Activated CD4-positive, alpha-beta memory T cell treated with anti-CD3 and anti-CD28 coated beads, Interleukin-2, amount 10 ng/mL, durations not matched to agents 7 days and 5 days (primary cell): ENCODE measurements around the gene CTTN. TPM values are rescaled to one million over a fixed set of nuclear protein-coding genes. Genes with fewer than 3 reads are reported as not detected.

Experiments
- CTCF ChIA-PET: fragments of 350-600 bp; sonication (Branson Sonifier 250); formaldehyde crosslinking; loops from one replicate; lab custom pipeline; 2021; ENCODE audit warnings: antibody characterized with exemption, inconsistent platforms; lab: Charles Lee
- POLR2A ChIA-PET: fragments of 350-600 bp; sonication (Branson Sonifier 250); formaldehyde crosslinking; loops from one replicate; lab custom pipeline; 2021; ENCODE audit warnings: antibody characterized with exemption; lab: Charles Lee
- DNase-seq: peaks from one replicate; pipeline ENCODE4 v3.0.0-alpha.2; 2020
- H3K27ac Mint-ChIP-seq: one replicate; pipeline ENCODE4 v1.8.0; 2021; ENCODE audit warnings: mild to moderate bottlenecking, mixed read lengths
- H3K27me3 Mint-ChIP-seq: one replicate; pipeline ENCODE4 v1.8.0; 2021; ENCODE audit warnings: mixed read lengths
- H3K36me3 Mint-ChIP-seq: one replicate; pipeline ENCODE4 v1.8.0; 2021; ENCODE audit warnings: low read depth, mixed read lengths
- H3K4me1 Mint-ChIP-seq: one replicate; pipeline ENCODE4 v1.8.0; 2021; ENCODE audit warnings: mixed read lengths
- H3K4me3 Mint-ChIP-seq: one replicate; pipeline ENCODE4 v1.8.0; 2021; ENCODE audit warnings: mild to moderate bottlenecking, mixed read lengths
- H3K9me3 Mint-ChIP-seq: one replicate; pipeline ENCODE4 v1.8.0; 2021; ENCODE audit warnings: mixed read lengths
- total RNA-seq, 2 experiments: library from RNA; stranded (reverse); gene quantifications; one replicate each; pipeline ENCODE4 v1.2.3, GENCODE V29; 2021

The CTTN gene
- total RNA-seq, 2 experiments from 2014 or later = 1.7 to 1.9 TPM

- ChIA-PET POLR2A (interaction anchor here (1.1 to 1.5 kb wide), 3 partner anchors 10 to 162 kb away, joined by 3 to 4 read pairs (median 3); partner anchors contain the start of genes CTTN and FADD), CTCF (no interaction called here)
- Mint-ChIP-seq H3K9me3 (no peaks in the 10 kb centered on the region), H3K4me3 (peak overlapping the region; percentile 30), H3K36me3 (peaks cover 53% of the 10 kb centered on the region), H3K27ac (peak overlapping the region; percentile 6), H3K4me1 (peaks cover 31% of the 10 kb centered on the region), H3K27me3 (peaks cover 5% of the 10 kb centered on the region)
- peak; percentile 81 for DNase-seq
These were observed 33.4 kb upstream of the CTTN start for GRCh38 chr11:70364745-70365543.

- CTCF ChIA-PET = no interaction called here
These were observed 32.8 kb upstream of the CTTN start for GRCh38 chr11:70365544-70365927.

DNA sequence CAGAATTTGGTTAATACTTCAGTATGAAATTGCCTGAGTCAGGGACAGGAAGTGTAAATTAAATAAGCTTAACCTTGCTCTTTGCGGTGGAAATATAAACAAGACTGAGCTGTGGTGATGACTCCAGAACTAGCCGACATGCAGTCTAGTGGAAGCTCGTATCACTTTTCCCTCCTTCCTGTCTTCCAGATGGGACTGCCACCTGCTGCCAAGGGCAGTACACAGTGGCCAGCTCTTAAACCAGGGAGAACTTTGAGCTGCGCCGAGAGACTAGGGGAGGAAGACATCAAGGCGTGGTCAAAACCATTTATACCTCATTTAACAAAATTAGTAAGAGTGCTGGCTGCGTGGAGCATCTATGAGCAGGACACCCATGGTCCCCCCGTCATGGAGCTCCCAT, 31.3 kb upstream of the CTTN start:
- H3K4me3 Mint-ChIP-seq = no peak overlapping the region
- peaks cover 31% of the 10 kb centered on the region for H3K4me1 Mint-ChIP-seq
- ChIA-PET POLR2A (interaction anchor here (1.0 kb wide), 1 partner anchor 96 kb away, joined by 3 read pairs; no protein-coding TSS in a partner anchor), CTCF (no interaction called here)
- H3K27ac Mint-ChIP-seq = no peak overlapping the region
- peaks cover 4% of the 10 kb centered on the region for H3K9me3 Mint-ChIP-seq
- H3K27me3 Mint-ChIP-seq = peaks cover 5% of the 10 kb centered on the region
- peaks cover 53% of the 10 kb centered on the region for H3K36me3 Mint-ChIP-seq
- no peak for DNase-seq

More at GRCh38 chr11:70365544-70365927, 32.8 kb upstream of the CTTN start:
- peaks cover 57% of the 10 kb centered on the region for H3K36me3 Mint-ChIP-seq
- DNase-seq = no peak
- POLR2A ChIA-PET = interaction anchor here (1.1 to 1.5 kb wide), 2 partner anchors 33 to 163 kb away, joined by 3 to 4 read pairs; partner anchors contain the start of genes CTTN and FADD
- H3K27ac Mint-ChIP-seq = peak overlapping the region; percentile 6
- peak overlapping the region; percentile 30 for H3K4me3 Mint-ChIP-seq
- H3K9me3 Mint-ChIP-seq = no peaks in the 10 kb centered on the region
- peaks cover 5% of the 10 kb centered on the region for H3K27me3 Mint-ChIP-seq
- H3K4me1 Mint-ChIP-seq = peaks cover 31% of the 10 kb centered on the region

- DNase-seq = no peak
- POLR2A ChIA-PET = no interaction called here
- H3K27ac Mint-ChIP-seq = no peak overlapping the region
- no peak overlapping the region for H3K4me3 Mint-ChIP-seq
- peaks cover 5% of the 10 kb centered on the region for H3K27me3 Mint-ChIP-seq
- H3K9me3 Mint-ChIP-seq = peaks cover 4% of the 10 kb centered on the region
- peaks cover 31% of the 10 kb centered on the region for H3K4me1 Mint-ChIP-seq
- peaks cover 54% of the 10 kb centered on the region for H3K36me3 Mint-ChIP-seq
- CTCF ChIA-PET = no interaction called here
These were observed 29.4 kb upstream of the CTTN start for GRCh38 chr11:70368961-70369360.

DNA sequence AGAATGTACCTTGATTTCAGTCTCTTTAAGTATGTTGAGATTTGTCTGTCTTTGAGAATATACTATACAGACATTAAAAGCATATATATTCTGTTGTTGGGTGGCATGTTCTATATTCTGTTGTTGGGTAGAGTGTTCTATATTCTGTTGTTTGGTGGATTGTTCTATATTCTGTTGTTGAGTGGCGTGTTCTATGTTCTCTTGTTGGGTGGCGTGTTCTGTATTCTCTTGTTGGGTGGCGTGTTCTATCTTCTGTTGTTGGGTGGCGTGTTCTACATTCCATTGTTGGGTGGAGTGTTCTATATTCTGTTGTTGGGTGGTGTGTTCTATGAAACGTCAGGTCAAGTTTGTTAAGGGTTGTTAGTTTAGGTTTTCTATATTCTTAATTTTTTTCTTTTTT, 27.1 kb upstream of the CTTN start:
- Mint-ChIP-seq H3K9me3 (peaks cover 4% of the 10 kb centered on the region), H3K27me3 (peaks cover 2% of the 10 kb centered on the region), H3K4me1 (peaks cover 10% of the 10 kb centered on the region), H3K4me3 (no peak overlapping the region), H3K27ac (no peak overlapping the region), H3K36me3 (peaks cover 45% of the 10 kb centered on the region)
- no peak for DNase-seq
- POLR2A ChIA-PET = no interaction called here
- CTCF ChIA-PET = no interaction called here

GRCh38 chr11:70372076-70372475, 26.3 kb upstream of the CTTN start:
- POLR2A ChIA-PET = no interaction called here
- peaks cover 45% of the 10 kb centered on the region for H3K36me3 Mint-ChIP-seq
- peaks cover 4% of the 10 kb centered on the region for H3K9me3 Mint-ChIP-seq
- no peak overlapping the region for H3K4me3 Mint-ChIP-seq
- H3K27ac Mint-ChIP-seq = no peak overlapping the region
- peaks cover 4% of the 10 kb centered on the region for H3K4me1 Mint-ChIP-seq
- CTCF ChIA-PET = no interaction called here
- peaks cover under 1% of the 10 kb centered on the region for H3K27me3 Mint-ChIP-seq
- no peak for DNase-seq

DNA sequence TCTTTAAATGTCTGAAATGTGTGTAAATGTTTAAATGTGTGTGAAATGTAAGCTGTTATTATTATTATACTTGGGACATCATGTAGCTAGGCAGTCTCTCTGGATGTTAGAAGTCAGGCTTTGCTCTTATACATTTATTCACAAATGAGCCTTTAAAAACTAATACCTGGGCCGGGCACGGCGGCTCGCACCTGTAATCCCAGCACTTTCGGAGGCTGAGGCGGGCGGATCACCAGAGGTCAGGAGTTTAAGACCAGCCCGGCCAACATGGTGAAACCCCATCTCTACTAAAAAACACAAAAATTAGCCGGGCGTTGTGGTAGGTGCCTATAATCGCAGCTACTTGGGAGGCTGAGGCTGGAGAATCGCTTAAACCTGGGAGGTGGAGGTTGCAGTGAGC, 21.7 kb upstream of the CTTN start:
- Mint-ChIP-seq H3K36me3 (peaks cover 51% of the 10 kb centered on the region), H3K27me3 (no peaks in the 10 kb centered on the region), H3K27ac (no peak overlapping the region), H3K4me3 (no peak overlapping the region), H3K4me1 (no peaks in the 10 kb centered on the region), H3K9me3 (no peaks in the 10 kb centered on the region)
- CTCF ChIA-PET = no interaction called here
- POLR2A ChIA-PET = no interaction called here
- no peak for DNase-seq

DNA sequence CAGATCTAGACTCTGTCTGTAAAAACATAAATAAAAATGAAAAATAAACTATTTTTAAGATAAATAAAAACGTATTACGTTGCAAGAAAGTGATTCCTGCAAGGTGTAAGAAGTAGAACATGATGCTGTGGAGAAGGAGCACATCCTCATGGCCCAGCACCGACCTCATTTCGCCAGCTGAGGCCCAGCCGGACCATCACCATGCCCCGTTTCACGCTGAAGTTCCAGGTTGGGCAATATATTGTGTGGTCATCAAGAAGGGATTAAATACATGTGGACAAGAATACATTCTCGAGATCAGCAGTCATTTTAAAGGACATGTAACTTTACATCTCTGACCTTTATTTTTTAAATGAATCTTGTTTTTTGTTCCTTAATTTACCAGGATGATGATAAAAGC, 20.7 kb upstream of the CTTN start:
- peaks cover 50% of the 10 kb centered on the region for H3K36me3 Mint-ChIP-seq
- no peak overlapping the region for H3K4me3 Mint-ChIP-seq
- no peaks in the 10 kb centered on the region for H3K27me3 Mint-ChIP-seq
- ChIA-PET CTCF (no interaction called here), POLR2A (no interaction called here)
- no peaks in the 10 kb centered on the region for H3K9me3 Mint-ChIP-seq
- DNase-seq = no peak
- H3K27ac Mint-ChIP-seq = no peak overlapping the region
- H3K4me1 Mint-ChIP-seq = no peaks in the 10 kb centered on the region

DNA sequence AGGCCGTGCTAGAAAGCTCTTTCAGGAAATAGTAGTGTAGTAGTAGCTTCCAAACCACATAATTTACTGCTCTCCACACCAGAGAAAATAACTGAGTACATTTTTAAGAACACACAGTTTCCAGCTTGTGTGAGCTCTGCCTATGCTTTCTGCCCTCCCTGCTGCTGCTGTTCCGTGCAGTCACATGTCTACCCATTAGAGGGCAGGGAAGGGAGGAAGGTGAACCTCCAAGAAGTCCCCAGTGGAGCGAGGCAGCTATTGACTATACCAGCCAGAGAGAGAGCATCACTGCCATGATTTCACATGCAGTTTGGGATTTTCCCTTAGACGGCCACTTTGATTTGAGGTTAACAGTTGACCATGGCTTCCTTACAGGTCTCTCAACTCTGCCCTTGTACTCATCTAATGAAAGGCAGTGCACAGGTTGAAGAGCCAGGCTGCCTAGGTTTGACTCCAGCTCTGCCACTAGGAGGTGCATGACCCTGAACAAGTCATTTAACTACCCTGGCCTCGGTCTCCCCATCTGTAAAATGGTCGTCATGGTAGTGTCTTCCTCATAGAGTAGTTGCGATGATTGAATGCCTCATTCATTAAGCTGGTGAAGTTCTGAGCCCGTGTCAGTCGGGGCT, 19.7 kb upstream of the CTTN start:
- Mint-ChIP-seq H3K27ac (no peak overlapping the region), H3K9me3 (no peaks in the 10 kb centered on the region), H3K27me3 (no peaks in the 10 kb centered on the region), H3K4me1 (no peaks in the 10 kb centered on the region), H3K36me3 (peaks cover 45% of the 10 kb centered on the region), H3K4me3 (no peak overlapping the region)
- POLR2A ChIA-PET = no interaction called here
- DNase-seq = no peak
- CTCF ChIA-PET = no interaction called here

DNA sequence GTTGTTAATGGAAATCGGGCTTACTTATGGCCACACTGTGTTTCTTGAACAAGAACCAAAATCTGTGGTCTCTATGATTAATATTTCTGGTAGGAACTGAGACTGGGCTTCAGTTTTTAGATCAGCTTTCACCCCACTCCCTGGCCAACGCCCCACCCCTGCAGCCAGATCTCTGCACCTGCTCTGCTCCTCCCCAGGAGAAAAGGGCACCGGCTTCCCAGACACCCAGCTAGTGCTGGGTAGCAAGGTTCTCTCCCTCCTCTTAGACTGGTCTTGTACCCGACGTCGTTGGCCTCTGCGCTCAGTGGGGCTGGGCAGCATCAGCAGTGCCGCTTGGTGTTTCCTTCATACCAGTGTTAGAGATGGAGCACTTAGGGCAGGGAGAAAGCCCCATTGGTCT, 17.0 kb upstream of the CTTN start:
- Mint-ChIP-seq H3K9me3 (no peaks in the 10 kb centered on the region), H3K4me3 (no peak overlapping the region), H3K27me3 (no peaks in the 10 kb centered on the region), H3K27ac (no peak overlapping the region), H3K4me1 (no peaks in the 10 kb centered on the region), H3K36me3 (peaks cover 42% of the 10 kb centered on the region)
- no peak for DNase-seq
- POLR2A ChIA-PET = no interaction called here
- CTCF ChIA-PET = no interaction called here

DNA sequence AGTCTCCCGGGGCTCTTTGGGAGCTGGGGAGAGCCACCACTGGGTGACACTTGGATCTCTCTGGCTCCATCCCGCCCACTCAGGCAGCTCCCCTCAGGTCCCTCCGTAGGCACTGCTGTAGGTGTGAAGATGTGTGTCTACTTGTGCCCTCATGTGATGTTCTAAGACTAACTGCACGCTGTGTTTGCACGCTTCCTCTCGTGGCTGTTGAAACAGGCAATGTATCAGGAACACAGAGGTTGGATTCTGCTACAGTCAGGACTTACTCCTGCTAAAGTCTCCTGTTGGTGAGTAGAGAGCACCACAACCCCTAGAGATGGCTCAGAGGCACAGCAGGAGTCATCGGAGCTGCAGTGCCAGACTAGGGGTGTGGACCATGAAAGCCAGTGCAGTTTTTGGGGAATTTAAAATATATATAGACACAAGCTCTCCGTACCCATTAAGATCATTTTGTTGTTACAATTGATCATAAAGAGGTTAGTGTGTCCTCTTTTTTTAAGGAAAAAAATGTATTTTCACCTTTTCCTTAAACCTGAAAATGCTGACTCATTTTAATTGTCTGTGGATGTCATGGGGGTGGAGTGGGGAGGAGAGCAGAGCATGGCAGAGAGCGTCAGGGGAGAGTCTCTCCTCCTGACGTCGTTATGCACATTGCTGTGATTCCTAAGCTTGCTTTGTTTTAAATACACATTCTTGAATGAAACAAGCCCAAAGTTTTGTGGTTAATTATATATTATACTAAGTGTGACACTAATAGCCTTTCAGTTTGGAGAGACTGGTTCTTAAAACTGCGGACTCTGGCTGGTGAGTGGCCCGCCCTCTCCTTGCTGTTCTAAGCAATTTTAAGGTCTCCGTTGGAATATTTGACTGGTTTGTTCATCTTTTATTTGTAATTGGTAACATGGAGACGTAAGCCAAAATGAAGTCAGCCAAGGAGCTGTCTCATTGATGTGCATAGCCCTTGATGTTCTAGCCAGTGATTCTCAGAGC, 16.2 kb upstream of the CTTN start:
- no peaks in the 10 kb centered on the region for H3K9me3 Mint-ChIP-seq
- H3K4me3 Mint-ChIP-seq = no peak overlapping the region
- H3K4me1 Mint-ChIP-seq = no peaks in the 10 kb centered on the region
- ChIA-PET CTCF (no interaction called here), POLR2A (no interaction called here)
- peaks cover 35% of the 10 kb centered on the region for H3K36me3 Mint-ChIP-seq
- no peak overlapping the region for H3K27ac Mint-ChIP-seq
- no peaks in the 10 kb centered on the region for H3K27me3 Mint-ChIP-seq
- DNase-seq = no peak

- Mint-ChIP-seq H3K27me3 (peaks cover 2% of the 10 kb centered on the region), H3K9me3 (no peaks in the 10 kb centered on the region), H3K36me3 (peaks cover 24% of the 10 kb centered on the region), H3K4me3 (no peak overlapping the region), H3K27ac (no peak overlapping the region), H3K4me1 (no peaks in the 10 kb centered on the region)
- POLR2A ChIA-PET = no interaction called here
- DNase-seq = no peak
- CTCF ChIA-PET = interaction anchor here (0.5 kb wide), 1 partner anchor 177 kb away, joined by 3 read pairs; no protein-coding TSS in a partner anchor
These were observed 14.4 kb upstream of the CTTN start for GRCh38 chr11:70383664-70384565.
